ENCODE results near the gene RESF1. TPM values are rescaled to one million over a fixed set of nuclear protein-coding genes. Genes with fewer than 3 reads are reported as not detected.
"Not testable (repeated sequence)": the region's sequence is repeated elsewhere in the genome, so short reads cannot be mapped to it uniquely, and the experiment has no call there.

RESF1 gene
- total and polyA plus RNA-seq, 5 experiments from 2014 or later: 129 to 583 (median 237) TPM

- POLR2A ChIA-PET: interaction anchor here (1.3 to 2.7 kb wide), 2 partner anchors 11 to 16 kb away, joined by 8 to 14 read pairs; partner anchors contain the start of gene RESF1
- Mint-ChIP-seq H3K36me3 (peaks cover 0 to 22% (median 20%) of the 10 kb centered on the region in 3 donors), H3K4me1 (peaks cover 13 to 36% (median 27%) of the 10 kb centered on the region in 4 donors), H3K9me3 (peaks cover 0 to 45% (median 26%) of the 10 kb centered on the region in 9 donors), H3K4me3 (peak overlapping the region in 1 of 10 donors; percentile 7), H3K27ac (peak overlapping the region in 1 of 10 donors; percentile 80)
- ATAC-seq, DNase-seq, H3K27me3 Mint-ChIP-seq: not testable (repeated sequence)
Observed at GRCh38 chr12:31948697-31949359, 10.4 kb upstream of the RESF1 start.

- Mint-ChIP-seq H3K27ac (peak overlapping the region in 7 of 10 donors; percentile 9 to 75 (median 69)), H3K4me3 (peak overlapping the region in 2 of 10 donors; percentile 14 to 48), H3K36me3 (peaks cover 0 to 16% (median 12%) of the 10 kb centered on the region in 3 donors), H3K4me1 (peaks cover 15 to 46% (median 36%) of the 10 kb centered on the region in 4 donors), H3K27me3 (no peaks in the 10 kb centered on the region), H3K9me3 (peaks cover 0 to 33% (median 19%) of the 10 kb centered on the region in 9 donors)
- POLR2A ChIA-PET: interaction anchor here (0.6 to 2.7 kb wide), 5 partner anchors 10 to 275 kb away, joined by 3 to 14 read pairs (median 3); partner anchors contain the start of gene RESF1
- ATAC-seq (no peak), DNase-seq (no peak)
Observed at GRCh38 chr12:31950088-31950487, 9.1 kb upstream of the RESF1 start.

GRCh38 chr12:31950492-31950891, 8.7 kb upstream of the RESF1 start:
- Mint-ChIP-seq H3K4me1 (peaks cover 19 to 50% (median 40%) of the 10 kb centered on the region in 4 donors), H3K27me3 (no peaks in the 10 kb centered on the region), H3K36me3 (peaks cover 0 to 14% (median 12%) of the 10 kb centered on the region in 3 donors), H3K9me3 (peaks cover 0 to 33% (median 19%) of the 10 kb centered on the region in 9 donors), H3K27ac (peak overlapping the region in 8 of 10 donors; percentile 9 to 75 (median 54)), H3K4me3 (peak overlapping the region in 2 of 10 donors; percentile 19 to 48)
- no peak for DNase-seq
- ATAC-seq: no peak
- POLR2A ChIA-PET: interaction anchor here (0.6 to 2.7 kb wide), 6 partner anchors 9 to 275 kb away, joined by 3 to 14 read pairs (median 4); partner anchors contain the start of gene RESF1

GRCh38 chr12:31951008-31951407, 8.2 kb upstream of the RESF1 start:
- H3K27me3 Mint-ChIP-seq: no peaks in the 10 kb centered on the region
- ATAC-seq (no peak), DNase-seq (no peak)
- peak overlapping the region in 3 of 10 donors; percentile 7 to 52 (median 8) for H3K4me3 Mint-ChIP-seq
- H3K9me3 Mint-ChIP-seq: peaks cover 0 to 33% (median 19%) of the 10 kb centered on the region in 9 donors
- peak overlapping the region in 7 of 10 donors; percentile 30 to 73 (median 48) for H3K27ac Mint-ChIP-seq
- POLR2A ChIA-PET: interaction anchor here (0.6 to 2.7 kb wide), 5 partner anchors 9 to 223 kb away, joined by 3 to 14 read pairs (median 4); partner anchors contain the start of gene RESF1
- peaks cover 0 to 11% (median 9%) of the 10 kb centered on the region in 3 donors for H3K36me3 Mint-ChIP-seq
- H3K4me1 Mint-ChIP-seq: peaks cover 21 to 54% (median 44%) of the 10 kb centered on the region in 4 donors

- ATAC-seq (no peak), DNase-seq (no peak)
- POLR2A ChIA-PET: interaction anchor here (0.7 kb wide), 1 partner anchor 121 kb away, joined by 4 read pairs; no protein-coding TSS in a partner anchor
- Mint-ChIP-seq H3K27me3 (no peaks in the 10 kb centered on the region), H3K4me1 (peaks cover 24 to 61% (median 49%) of the 10 kb centered on the region in 4 donors), H3K27ac (peak overlapping the region in 2 of 10 donors; percentile 29 to 57), H3K9me3 (peaks cover 0 to 33% (median 19%) of the 10 kb centered on the region in 9 donors), H3K36me3 (peaks cover 0 to 11% (median 9%) of the 10 kb centered on the region in 3 donors), H3K4me3 (no peak overlapping the region)
Observed at GRCh38 chr12:31951939-31952338, 7.3 kb upstream of the RESF1 start.

- H3K36me3 Mint-ChIP-seq: peaks cover 0 to 11% (median 9%) of the 10 kb centered on the region in 3 donors
- H3K27ac Mint-ChIP-seq: peak overlapping the region in 3 of 10 donors; percentile 45 to 83 (median 57)
Observed at GRCh38 chr12:31952418-31952817, 6.8 kb upstream of the RESF1 start.

GRCh38 chr12:31954925-31955858, 4.0 kb upstream of the RESF1 start:
- no peaks in the 10 kb centered on the region for H3K27me3 Mint-ChIP-seq
- ATAC-seq: no peak
- peaks cover 3 to 5% (median 4%) of the 10 kb centered on the region in 3 donors for H3K36me3 Mint-ChIP-seq
- DNase-seq: no peak
- H3K4me1 Mint-ChIP-seq: peaks cover 30 to 71% (median 64%) of the 10 kb centered on the region in 4 donors
- H3K27ac Mint-ChIP-seq: peak overlapping the region in 8 of 10 donors; percentile 67 to 91 (median 82)
- H3K9me3 Mint-ChIP-seq: peaks cover 0 to 9% (median 2%) of the 10 kb centered on the region in 9 donors
- H3K4me3 Mint-ChIP-seq: peak overlapping the region in 8 of 10 donors; percentile 7 to 66 (median 40)
- POLR2A ChIA-PET: interaction anchor here (0.7 to 1.9 kb wide), 6 partner anchors 19 to 636 kb away, joined by 3 to 8 read pairs (median 3); no protein-coding TSS in a partner anchor

More at GRCh38 chr12:31952418-31952817, 6.8 kb upstream of the RESF1 start:
- H3K9me3 Mint-ChIP-seq: peaks cover 0 to 29% (median 16%) of the 10 kb centered on the region in 9 donors
- H3K4me1 Mint-ChIP-seq: peaks cover 24 to 65% (median 53%) of the 10 kb centered on the region in 4 donors
- DNase-seq (no peak), ATAC-seq (no peak)
- H3K27me3 Mint-ChIP-seq: no peaks in the 10 kb centered on the region
- POLR2A ChIA-PET: interaction anchor here (0.7 kb wide), 1 partner anchor 121 kb away, joined by 4 read pairs; no protein-coding TSS in a partner anchor
- no peak overlapping the region for H3K4me3 Mint-ChIP-seq

GRCh38 chr12:31958569-31959160, 550 bp upstream of the RESF1 start:
- Mint-ChIP-seq H3K27ac (peak overlapping the region; percentile 56 to 99 (median 95)), H3K36me3 (peaks cover 24 to 38% (median 36%) of the 10 kb centered on the region in 3 donors), H3K4me3 (peak overlapping the region; percentile 83 to 98 (median 92)), H3K9me3 (peaks cover 0 to 2% (median 0%) of the 10 kb centered on the region in 9 donors), H3K4me1 (peaks cover 35 to 80% (median 68%) of the 10 kb centered on the region in 4 donors), H3K27me3 (no peaks in the 10 kb centered on the region)
- POLR2A ChIA-PET: interaction anchor here (0.6 to 4.6 kb wide), 37 partner anchors 8 to 353 kb away, joined by 3 to 112 read pairs (median 6); partner anchors contain the start of genes AMN1 and ETFBKMT
- no peak for ATAC-seq
- no peak for DNase-seq

GRCh38 chr12:31959701-31960391, 631 bp downstream of the RESF1 start:
- ATAC-seq: peak; percentile 59 to 67
- H3K4me3 Mint-ChIP-seq: peak overlapping the region; percentile 93 to 99 (median 97)
- POLR2A ChIA-PET: interaction anchor here (0.7 to 4.6 kb wide), 54 partner anchors 10 to 636 kb away, joined by 3 to 112 read pairs (median 5); partner anchors contain the start of genes AMN1 and ETFBKMT
- H3K36me3 Mint-ChIP-seq: peaks cover 35 to 50% (median 48%) of the 10 kb centered on the region in 3 donors
- peak; percentile 39 to 85 (median 72) for DNase-seq
- H3K27me3 Mint-ChIP-seq: no peaks in the 10 kb centered on the region
- H3K27ac Mint-ChIP-seq: peak overlapping the region; percentile 94 to 99 (median 97)
- peaks cover 0 to 4% (median 0%) of the 10 kb centered on the region in 9 donors for H3K9me3 Mint-ChIP-seq
- peaks cover 42 to 82% (median 71%) of the 10 kb centered on the region in 4 donors for H3K4me1 Mint-ChIP-seq

- no peak for DNase-seq
- Mint-ChIP-seq H3K4me1 (peaks cover 41 to 84% (median 72%) of the 10 kb centered on the region in 4 donors), H3K27ac (peak overlapping the region; percentile 94 to 99 (median 97)), H3K27me3 (no peaks in the 10 kb centered on the region), H3K9me3 (peaks cover 0 to 4% (median 0%) of the 10 kb centered on the region in 9 donors), H3K4me3 (peak overlapping the region; percentile 93 to 99 (median 97)), H3K36me3 (peaks cover 46 to 63% (median 58%) of the 10 kb centered on the region in 3 donors)
- ATAC-seq: no peak
- POLR2A ChIA-PET: interaction anchor here (0.6 to 4.6 kb wide), 19 partner anchors 9 to 308 kb away, joined by 3 to 112 read pairs (median 13); partner anchors contain the start of genes AMN1 and ETFBKMT
Observed at GRCh38 chr12:31961137-31961536, 1.9 kb downstream of the RESF1 start.

All from naive thymus-derived CD8-positive, alpha-beta T cell (primary cell).